ENCODE measurements around the gene AKT2. TPM values are rescaled to one million over a fixed set of nuclear protein-coding genes. Genes with fewer than 3 reads are reported as not detected.

The AKT2 gene
- polyA plus RNA-seq, 1 donor (not counting 4 experiments of a cell fraction or from before 2014, with no cell fraction given) = 108 TPM

- no peaks in the 10 kb centered on the region for H3K79me2 ChIP-seq (ENCODE audit: control insufficient read depth, insufficient read depth, low read length)
- DNase-seq (ENCODE audit: low read depth, low spot score) (no peak), FAIRE-seq (no peak)
- no peak overlapping the region for H3K9ac ChIP-seq (ENCODE audit: control insufficient read depth, extremely low read depth, insufficient read depth, low read length)
- H4K20me1 ChIP-seq (ENCODE audit: control insufficient read depth, extremely low read depth, insufficient read depth, low read length) = no peaks in the 10 kb centered on the region
- H3K36me3 ChIP-seq (ENCODE audit: control insufficient read depth in 2 of 2, extremely low read depth in 1 of 2, insufficient read depth in 2 of 2, low read length in 2 of 2) = peaks cover 0 to 1% of the 10 kb centered on the region in 2 experiments
- H3K4me1 ChIP-seq (ENCODE audit: control insufficient read depth, extremely low read depth, insufficient read depth, low read length) = peaks cover 11% of the 10 kb centered on the region
- H3K27me3 ChIP-seq (ENCODE audit: control insufficient read depth, extremely low read depth, insufficient read depth, low read length) = peaks cover 29% of the 10 kb centered on the region
- no peak overlapping the region for H2AFZ ChIP-seq (ENCODE audit: control insufficient read depth, low read length)
- H3K27ac ChIP-seq (ENCODE audit: control insufficient read depth, insufficient read depth, low read length) = no peak overlapping the region
- TF ChIP-seq CTCF (optimal IDR thresholded peaks at IDR 0.05 in 1 of 3, IDR thresholded peaks at IDR 0.05 in 1 of 3, conservative IDR thresholded peaks at IDR 0.05 in 1 of 3; ENCODE audit: extremely low read depth in 1 of 3, insufficient read depth in 2 of 3, low read length in 3 of 3) (no peak), EZH2 (IDR thresholded peaks at IDR 0.05; ENCODE audit: low read length) (no peak)
- H3K9me1 ChIP-seq (ENCODE audit: control insufficient read depth, extremely low read depth, insufficient read depth, low read length) = no peaks in the 10 kb centered on the region
- H3K4me2 ChIP-seq (ENCODE audit: control insufficient read depth, extremely low read depth, insufficient read depth, low read depth, low read length) = no peak overlapping the region
- H3K9me3 ChIP-seq (ENCODE audit: control insufficient read depth, low read depth, low read length) = no peaks in the 10 kb centered on the region
- dilution Hi-C loops (cut with MboI; ENCODE audit: extremely low pct_ligation_motif_present, low sequenced_read_pairs) = no loop called here
- no peak overlapping the region for H3K4me3 ChIP-seq (ENCODE audit: control insufficient read depth in 2 of 3, extremely low read depth in 1 of 3, insufficient read depth in 2 of 3, low read depth in 1 of 3, low read length in 3 of 3)
These were observed 70.2 kb downstream of the AKT2 start for GRCh38 chr19:40214936-40215335.

- no peak for FAIRE-seq
These were observed 71.1 kb downstream of the AKT2 start for GRCh38 chr19:40213882-40214570.

More at GRCh38 chr19:40213882-40214570, 71.1 kb downstream of the AKT2 start:
- no peak overlapping the region for H3K4me3 ChIP-seq (ENCODE audit: control insufficient read depth in 2 of 3, extremely low read depth in 1 of 3, insufficient read depth in 2 of 3, low read depth in 1 of 3, low read length in 3 of 3)
- no peak overlapping the region for H3K4me2 ChIP-seq (ENCODE audit: control insufficient read depth, extremely low read depth, insufficient read depth, low read depth, low read length)
- no peak for DNase-seq (ENCODE audit: low read depth, low spot score)
- dilution Hi-C loops (cut with MboI; ENCODE audit: extremely low pct_ligation_motif_present, low sequenced_read_pairs) = no loop called here
- no peak overlapping the region for H3K27ac ChIP-seq (ENCODE audit: control insufficient read depth, insufficient read depth, low read length)
- no peaks in the 10 kb centered on the region for H4K20me1 ChIP-seq (ENCODE audit: control insufficient read depth, extremely low read depth, insufficient read depth, low read length)
- H3K36me3 ChIP-seq (ENCODE audit: control insufficient read depth in 2 of 2, extremely low read depth in 1 of 2, insufficient read depth in 2 of 2, low read length in 2 of 2) = peaks cover 0 to 1% of the 10 kb centered on the region in 2 experiments
- TF ChIP-seq CTCF (optimal IDR thresholded peaks at IDR 0.05 in 1 of 3, IDR thresholded peaks at IDR 0.05 in 1 of 3, conservative IDR thresholded peaks at IDR 0.05 in 1 of 3; ENCODE audit: extremely low read depth in 1 of 3, insufficient read depth in 2 of 3, low read length in 3 of 3) (no peak), EZH2 (IDR thresholded peaks at IDR 0.05; ENCODE audit: low read length) (no peak)
- peaks cover 9% of the 10 kb centered on the region for H3K4me1 ChIP-seq (ENCODE audit: control insufficient read depth, extremely low read depth, insufficient read depth, low read length)
- H3K9me1 ChIP-seq (ENCODE audit: control insufficient read depth, extremely low read depth, insufficient read depth, low read length) = no peaks in the 10 kb centered on the region
- no peaks in the 10 kb centered on the region for H3K9me3 ChIP-seq (ENCODE audit: control insufficient read depth, low read depth, low read length)
- H3K9ac ChIP-seq (ENCODE audit: control insufficient read depth, extremely low read depth, insufficient read depth, low read length) = no peak overlapping the region
- peaks cover 29% of the 10 kb centered on the region for H3K27me3 ChIP-seq (ENCODE audit: control insufficient read depth, extremely low read depth, insufficient read depth, low read length)
- no peaks in the 10 kb centered on the region for H3K79me2 ChIP-seq (ENCODE audit: control insufficient read depth, insufficient read depth, low read length)
- no peak overlapping the region for H2AFZ ChIP-seq (ENCODE audit: control insufficient read depth, low read length)

Measured in keratinocyte (primary cell).